KOPT-K1 (cell line): ENCODE results near the gene GCH1.

Experiments
- H3K27ac ChIP-seq: fragments of 200-600 bp; sonication (generic); 2 replicates; pipeline ENCODE4 v1.5.1; 2016; ENCODE audit warnings: antibody characterized with exemption, mild to moderate bottlenecking, low read depth, low read length; ENCODE audit not compliant: poor library complexity, severe bottlenecking
- H3K36me3 ChIP-seq: fragments of 200-600 bp; sonication (generic); 2 replicates; pipeline ENCODE4 v1.5.1; 2017; ENCODE audit warnings: antibody characterized with exemption, mild to moderate bottlenecking, low read length, moderate library complexity; ENCODE audit not compliant: insufficient read depth
- H3K9me3 ChIP-seq: fragments of 200-600 bp; sonication (generic); 2 replicates; pipeline ENCODE4 v1.5.1; 2017; ENCODE audit warnings: antibody characterized with exemption, low read length, mild to moderate bottlenecking; ENCODE audit not compliant: insufficient read depth, poor library complexity, severe bottlenecking

Gene GCH1

DNA sequence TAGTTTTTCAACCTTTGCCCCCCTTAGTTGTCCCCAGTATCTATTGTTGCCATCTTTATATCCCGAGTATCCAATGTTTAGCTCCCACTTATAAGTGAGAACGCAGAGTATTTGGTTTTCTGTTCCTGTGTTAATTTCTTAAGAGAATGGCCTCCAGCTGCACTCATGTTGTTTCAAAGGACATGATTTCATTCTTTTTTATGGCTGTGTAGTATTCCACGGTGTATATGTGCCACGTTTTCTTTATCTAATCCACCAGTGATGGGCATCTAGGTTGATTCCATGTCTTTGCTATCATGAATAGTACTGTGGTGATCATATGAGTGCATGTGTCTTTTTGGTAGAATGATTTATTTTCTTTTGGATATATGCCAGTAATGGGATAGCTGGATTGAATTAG is 72.0 kb downstream of the GCH1 start:
- Histone ChIP-seq H3K36me3 (no peaks in the 10 kb centered on the region), H3K9me3 (no peaks in the 10 kb centered on the region), H3K27ac (no peak overlapping the region)

DNA sequence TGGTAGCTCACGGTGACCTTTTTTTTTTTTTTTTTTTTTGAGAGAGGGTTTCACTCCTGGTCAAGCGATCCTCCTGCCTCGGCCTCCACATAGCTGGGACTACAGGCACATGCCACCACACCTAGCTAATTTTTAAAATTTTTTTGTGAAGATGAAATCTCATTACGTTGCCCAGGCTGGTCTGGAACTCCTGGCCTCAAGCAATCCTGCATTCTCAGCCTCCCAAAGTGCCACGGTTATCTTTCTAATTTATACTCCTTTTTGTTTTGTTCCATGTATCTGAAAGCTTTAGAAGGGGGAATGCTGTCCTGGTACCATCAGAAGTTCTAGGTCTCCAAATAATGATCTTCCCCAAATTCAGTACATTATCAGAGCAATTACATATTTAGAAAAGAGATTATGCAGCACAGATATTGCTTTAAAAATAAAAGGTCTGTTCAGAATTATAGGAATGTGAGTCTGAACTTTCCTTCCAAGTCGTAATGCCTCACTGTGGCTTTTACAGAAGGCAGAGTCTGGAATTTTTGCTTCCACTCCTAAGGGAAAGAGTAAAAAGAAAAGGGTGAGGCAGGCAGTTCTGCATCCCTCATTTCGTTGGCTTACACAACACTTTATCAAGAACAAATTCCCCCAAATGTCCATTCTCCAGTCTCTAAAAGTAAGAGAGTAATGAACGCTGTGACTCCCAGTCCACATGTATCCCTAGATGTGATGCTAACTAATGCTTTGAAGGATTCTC is 73.0 kb downstream of the GCH1 start:
- Histone ChIP-seq H3K9me3 (no peaks in the 10 kb centered on the region), H3K36me3 (no peaks in the 10 kb centered on the region), H3K27ac (no peak overlapping the region)

DNA sequence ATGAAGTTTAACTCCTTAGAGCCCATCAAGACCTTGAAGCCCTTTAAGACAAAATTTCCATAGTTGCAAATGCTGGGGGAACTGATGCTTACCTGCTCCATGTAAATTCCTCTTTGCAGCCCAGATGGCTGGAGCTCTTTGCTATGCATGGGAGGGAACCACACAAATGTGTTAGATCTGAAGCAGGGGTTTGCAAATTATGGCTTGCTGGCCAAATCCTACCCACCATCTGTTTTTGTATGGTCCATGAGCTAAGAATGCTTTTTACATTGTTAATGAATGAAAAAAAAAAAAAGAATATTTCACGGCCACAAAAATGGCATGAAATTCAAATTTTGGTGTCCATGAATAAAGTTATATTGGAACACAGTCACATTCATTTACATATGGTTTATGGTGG is 74.6 kb downstream of the GCH1 start:
- Histone ChIP-seq H3K36me3 (no peaks in the 10 kb centered on the region), H3K9me3 (peaks cover 14% of the 10 kb centered on the region), H3K27ac (no peak overlapping the region)

DNA sequence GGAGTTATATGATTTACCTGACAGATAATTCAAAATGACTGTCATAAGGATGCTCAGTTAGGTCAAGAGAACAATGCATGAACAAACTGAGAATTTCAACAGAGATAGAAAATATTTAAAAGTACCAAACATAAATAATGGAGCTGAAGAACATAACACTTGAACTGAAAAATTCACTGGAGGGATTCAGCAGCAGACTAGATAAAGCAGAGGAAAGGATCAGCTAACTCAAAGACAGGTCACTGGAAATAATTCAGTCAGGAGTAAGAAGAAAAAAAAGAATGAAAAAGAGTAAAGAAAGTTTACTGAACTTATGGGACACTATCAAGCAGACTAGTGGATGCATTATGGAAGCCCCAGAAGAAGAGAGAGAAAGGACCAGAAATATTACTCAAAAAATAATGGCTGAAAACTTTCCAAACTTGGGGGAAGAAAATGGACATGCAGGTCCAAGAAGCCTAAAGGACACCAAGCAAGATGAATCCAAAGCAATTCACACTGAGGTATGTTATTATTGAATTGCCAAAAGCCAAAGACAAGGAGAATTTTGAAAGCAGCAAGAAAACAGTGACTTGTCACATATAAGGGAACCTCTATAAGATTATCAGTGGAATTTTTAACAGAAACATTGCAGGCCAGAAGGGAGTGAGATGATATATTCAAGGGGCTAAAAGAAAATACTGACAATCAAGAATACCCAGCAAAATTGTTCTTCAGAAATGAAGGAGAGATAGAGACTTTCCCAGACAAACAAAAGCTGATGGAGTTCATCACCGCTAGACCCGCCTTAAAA is 78.7 kb downstream of the GCH1 start:
- no peaks in the 10 kb centered on the region for H3K36me3 ChIP-seq

DNA sequence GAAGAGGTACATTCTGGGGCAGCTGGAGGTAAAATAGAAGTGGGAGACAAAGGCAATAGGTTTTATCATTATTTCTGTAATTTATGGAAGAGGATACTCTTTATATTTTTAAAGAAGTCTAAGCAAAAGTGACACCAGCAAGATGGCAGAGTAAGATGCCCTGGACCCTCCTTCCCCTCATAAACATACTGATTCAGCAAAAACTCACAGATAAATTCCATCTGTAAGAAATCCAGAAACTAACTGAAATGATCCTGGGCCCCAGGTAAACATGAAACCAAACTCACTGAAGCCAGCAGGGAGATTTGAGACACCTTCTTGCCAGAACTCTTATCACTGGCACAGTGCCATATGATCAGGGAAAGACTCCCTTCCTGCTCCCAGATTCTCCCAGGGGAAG is 79.9 kb downstream of the GCH1 start:
- H3K36me3 ChIP-seq = no peaks in the 10 kb centered on the region
- no peak overlapping the region for H3K27ac ChIP-seq
- H3K9me3 ChIP-seq = peaks cover 15% of the 10 kb centered on the region

More for the DNA sequence above, 78.7 kb downstream of the GCH1 start:
- H3K9me3 ChIP-seq = peaks cover 15% of the 10 kb centered on the region
- H3K27ac ChIP-seq = no peak overlapping the region

DNA sequence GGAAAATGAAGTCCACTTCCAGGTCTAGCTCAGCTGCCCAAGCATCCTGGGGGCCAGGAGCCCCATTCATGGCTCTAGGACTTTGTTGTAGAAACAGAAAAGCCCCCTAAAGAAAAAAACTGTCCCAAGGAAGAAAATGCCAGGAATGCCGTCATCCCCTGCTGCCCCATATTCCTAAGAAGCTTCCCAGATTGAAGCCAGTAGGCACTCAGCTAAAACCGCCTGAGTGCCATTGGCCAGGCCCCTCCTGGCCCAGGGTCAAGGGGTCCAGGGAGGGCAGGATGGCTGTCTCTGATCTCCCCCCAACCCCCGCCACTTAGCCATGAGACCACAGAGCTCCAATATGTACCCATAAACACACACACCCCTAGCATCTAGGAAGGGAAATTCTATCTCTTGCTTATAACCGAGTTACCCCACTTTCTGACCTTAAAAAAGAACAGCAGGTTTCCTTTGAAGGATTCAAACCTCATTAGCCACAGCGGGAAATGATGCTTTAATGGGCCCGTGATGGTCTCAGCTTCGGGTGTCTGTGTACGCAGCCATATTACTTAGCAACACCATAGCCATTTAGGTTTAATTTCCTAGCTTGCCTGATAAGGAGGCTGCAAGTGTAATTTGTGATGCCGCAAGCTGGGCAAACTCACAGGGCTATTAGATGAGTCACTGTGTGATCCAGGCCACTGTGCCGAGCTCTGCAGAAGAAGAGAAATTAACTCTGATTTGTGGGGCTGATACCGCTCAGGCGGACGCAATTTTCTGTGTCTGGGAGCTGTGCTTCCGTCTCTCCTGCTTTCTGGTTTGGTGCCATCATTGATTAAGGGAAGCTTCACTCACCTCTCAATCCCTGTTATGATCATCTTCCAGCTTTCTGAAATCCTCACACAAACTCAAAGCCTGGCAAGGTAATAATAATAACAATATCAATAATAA is 84.2 kb downstream of the GCH1 start:
- H3K9me3 ChIP-seq = peaks cover 5% of the 10 kb centered on the region
- no peak overlapping the region for H3K27ac ChIP-seq
- H3K36me3 ChIP-seq = no peaks in the 10 kb centered on the region

DNA sequence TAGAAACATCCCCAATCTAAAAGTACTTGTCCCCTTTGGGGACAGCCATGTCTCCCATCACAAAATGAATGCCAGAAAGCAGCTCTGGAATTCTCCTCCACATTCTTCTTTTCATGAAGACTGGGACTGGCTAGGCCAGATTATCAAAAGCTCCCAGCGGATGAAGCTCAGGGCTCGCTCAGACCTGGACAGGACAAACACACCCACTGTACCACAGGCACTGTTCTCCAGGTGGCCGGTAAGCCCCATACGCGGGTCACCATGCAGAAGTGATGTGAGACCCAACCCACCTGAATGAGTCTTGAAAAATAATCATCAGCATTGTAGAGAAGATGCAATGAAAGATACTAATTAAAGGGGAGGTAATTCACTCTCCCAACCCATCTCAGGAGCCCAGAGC is 85.1 kb downstream of the GCH1 start:
- Histone ChIP-seq H3K27ac (no peak overlapping the region), H3K36me3 (no peaks in the 10 kb centered on the region), H3K9me3 (no peaks in the 10 kb centered on the region)

DNA sequence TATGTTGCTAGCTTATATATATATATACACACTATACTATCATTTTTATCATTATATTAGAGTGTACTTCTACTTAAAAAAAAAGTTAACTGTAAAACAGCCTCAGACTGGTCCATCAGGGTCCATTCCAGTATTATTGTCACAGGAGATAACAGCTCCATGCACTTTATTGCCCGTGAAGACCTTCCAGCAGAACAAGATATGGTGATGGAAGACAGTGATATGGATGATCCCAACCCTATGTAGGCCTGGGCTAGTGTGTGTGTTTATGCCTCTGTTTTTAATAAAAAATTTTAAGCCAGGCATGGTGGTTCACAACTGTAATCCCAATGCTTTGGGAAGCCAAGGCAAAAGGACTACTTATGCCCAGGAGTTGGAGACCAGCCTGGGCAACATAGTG is 86.2 kb downstream of the GCH1 start:
- H3K36me3 ChIP-seq = no peaks in the 10 kb centered on the region
- no peaks in the 10 kb centered on the region for H3K9me3 ChIP-seq
- no peak overlapping the region for H3K27ac ChIP-seq

DNA sequence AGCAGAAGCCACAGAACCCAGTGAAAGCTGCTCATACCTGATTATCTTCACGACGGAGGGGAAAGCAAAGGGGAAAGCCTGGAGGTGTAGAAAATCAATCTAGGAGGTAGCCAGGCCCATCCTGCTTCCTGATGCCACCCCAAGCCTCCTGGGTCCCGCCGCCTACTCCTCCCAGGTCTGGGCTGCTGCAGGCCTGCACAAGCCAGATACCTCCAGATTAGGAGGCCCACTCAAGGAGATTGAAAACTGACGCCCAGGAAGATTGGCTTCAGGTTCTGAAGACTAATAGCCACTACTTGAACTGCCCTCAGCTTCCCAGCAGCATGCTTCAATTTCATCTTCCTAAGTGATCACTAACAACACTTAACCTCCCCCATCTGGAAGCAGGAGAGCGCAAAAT is 87.1 kb downstream of the GCH1 start:
- Histone ChIP-seq H3K27ac (no peak overlapping the region), H3K36me3 (no peaks in the 10 kb centered on the region), H3K9me3 (no peaks in the 10 kb centered on the region)

DNA sequence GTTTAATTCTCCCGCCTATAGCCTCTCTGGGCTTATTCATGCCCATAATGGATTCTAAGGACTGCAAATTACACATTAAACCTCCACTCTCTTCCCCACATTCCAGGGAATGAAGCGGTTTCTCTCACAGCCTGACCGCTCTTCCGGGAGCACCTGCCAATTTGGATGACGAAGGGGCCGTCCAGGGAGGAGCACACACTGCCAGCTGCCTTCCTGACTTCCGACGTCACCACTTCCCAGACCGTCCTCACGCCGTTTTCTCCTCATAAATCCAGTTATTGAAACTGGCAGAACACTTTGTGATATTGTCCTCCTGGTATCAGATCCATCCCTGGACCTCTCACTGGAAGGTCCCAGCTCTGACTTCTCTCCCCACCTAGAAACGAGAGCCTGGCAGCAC is 87.6 kb downstream of the GCH1 start:
- Histone ChIP-seq H3K36me3 (no peaks in the 10 kb centered on the region), H3K27ac (no peak overlapping the region), H3K9me3 (no peaks in the 10 kb centered on the region)

DNA sequence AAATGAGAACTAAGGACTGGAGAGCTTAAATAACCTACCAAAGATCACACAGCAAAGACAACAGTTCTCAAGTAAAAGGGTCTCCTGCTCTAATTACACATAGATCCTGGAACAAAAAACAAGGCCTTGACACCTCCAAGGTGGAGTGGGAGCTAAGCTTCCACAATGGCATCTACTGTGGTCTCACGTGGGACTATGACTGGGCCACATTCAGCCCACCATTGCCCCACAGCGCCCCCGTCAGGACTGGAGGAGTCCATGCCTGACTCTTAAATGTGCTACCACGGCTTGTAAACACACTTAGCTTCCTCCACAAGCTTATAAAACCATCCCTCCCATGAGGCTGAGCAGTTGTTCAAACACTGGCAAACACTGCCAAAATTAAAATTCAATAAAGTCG is 88.5 kb downstream of the GCH1 start:
- no peak overlapping the region for H3K27ac ChIP-seq
- no peaks in the 10 kb centered on the region for H3K36me3 ChIP-seq
- no peaks in the 10 kb centered on the region for H3K9me3 ChIP-seq

DNA sequence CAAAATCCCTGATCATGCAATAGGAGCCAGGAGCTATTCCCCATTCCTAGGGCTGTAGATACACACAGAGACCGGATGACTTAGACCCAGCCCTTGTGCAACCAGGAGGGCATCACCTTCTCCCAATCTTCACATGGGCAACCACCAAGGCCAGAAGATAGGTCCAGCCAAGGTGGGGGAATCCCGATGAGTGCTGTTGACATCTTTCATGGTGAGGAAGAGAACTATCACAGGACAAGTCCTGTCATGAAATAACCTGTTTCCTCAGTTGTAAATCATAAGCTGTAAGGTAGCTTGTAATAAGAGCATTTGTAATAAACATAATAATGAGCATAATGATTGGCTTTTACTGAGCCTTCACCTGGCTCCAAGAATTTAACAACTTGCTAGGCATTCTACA is 89.5 kb downstream of the GCH1 start:
- Histone ChIP-seq H3K9me3 (no peaks in the 10 kb centered on the region), H3K27ac (no peak overlapping the region)

DNA sequence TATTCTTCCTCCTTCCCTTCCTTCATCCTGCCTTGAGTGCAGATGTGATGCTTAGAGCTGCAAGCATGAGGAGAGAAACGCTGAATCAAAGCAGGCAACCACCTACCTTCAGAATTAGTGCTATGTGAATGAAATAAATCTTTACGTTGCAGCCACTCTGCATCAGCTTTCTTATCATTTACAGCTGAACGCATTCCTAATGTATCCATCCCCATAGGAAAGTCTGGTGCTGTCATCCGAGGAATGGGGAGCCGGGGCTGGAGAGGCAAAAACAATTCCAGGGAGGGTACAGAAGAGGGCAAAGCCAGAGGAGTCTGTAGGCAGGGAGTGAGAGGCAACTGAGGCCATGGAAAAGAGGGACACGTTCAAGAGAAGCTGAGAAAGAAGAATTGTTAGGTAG is 90.0 kb downstream of the GCH1 start:
- Histone ChIP-seq H3K27ac (no peak overlapping the region), H3K9me3 (no peaks in the 10 kb centered on the region), H3K36me3 (no peaks in the 10 kb centered on the region)

More for the DNA sequence above, 89.5 kb downstream of the GCH1 start:
- no peaks in the 10 kb centered on the region for H3K36me3 ChIP-seq

DNA sequence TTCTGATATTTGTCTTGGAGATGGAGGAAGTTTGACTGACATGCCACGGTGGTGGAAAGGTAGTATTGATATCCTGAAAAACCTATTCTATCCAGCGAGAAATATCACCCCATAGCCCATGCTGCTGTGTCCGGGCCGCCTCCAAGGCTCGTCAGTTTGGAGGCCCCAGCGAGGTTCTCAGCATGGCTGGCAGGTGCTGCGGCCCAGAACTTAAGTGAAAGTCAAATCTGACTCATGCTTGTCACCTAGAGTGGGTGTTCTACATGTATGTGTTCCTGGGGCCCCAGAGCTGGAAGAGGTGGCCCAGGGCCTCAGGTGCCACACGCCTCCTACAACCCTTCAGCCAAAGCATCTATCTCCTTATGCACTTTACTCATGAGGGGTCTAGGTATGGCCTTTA is 92.9 kb downstream of the GCH1 start:
- Histone ChIP-seq H3K36me3 (no peaks in the 10 kb centered on the region), H3K9me3 (no peaks in the 10 kb centered on the region), H3K27ac (no peak overlapping the region)
